ENCODE data around the gene BAZ2B. TPM values are rescaled to one million over a fixed set of nuclear protein-coding genes. Genes with fewer than 3 reads are reported as not detected.

The BAZ2B gene
- polyA plus RNA-seq, 1 donor from 2014 or later, result 150 TPM

GRCh38 chr2:159380685-159381239 lies 235.6 kb downstream of the BAZ2B start:
- H3K4me3 ChIP-seq (ENCODE audit: low read length), result no peak overlapping the region
- H3K27ac ChIP-seq (ENCODE audit: low read length), result no peak overlapping the region
- H4K20me1 ChIP-seq (ENCODE audit: insufficient read depth), result no peaks in the 10 kb centered on the region
- no peak overlapping the region for H3K4me2 ChIP-seq (ENCODE audit: low read length)
- no peaks in the 10 kb centered on the region for H3F3A ChIP-seq (ENCODE audit: insufficient read depth, low read length, poor library complexity, severe bottlenecking)
- H3K9ac ChIP-seq (ENCODE audit: low read length), result no peak overlapping the region
- no peaks in the 10 kb centered on the region for H3K9me3 ChIP-seq (ENCODE audit: low read length)
- no peak overlapping the region for H2AFZ ChIP-seq (ENCODE audit: low read depth, low read length)
- no peaks in the 10 kb centered on the region for H3K79me2 ChIP-seq (replicated peaks; ENCODE audit: insufficient read depth, low read length)
- no peak for TF ChIP-seq EP300 (conservative IDR thresholded peaks at IDR 0.05; ENCODE audit: poor library complexity, severe bottlenecking)
- no peak for TF ChIP-seq MXI1 (conservative IDR thresholded peaks at IDR 0.05; ENCODE audit: poor library complexity, severe bottlenecking)
- TF ChIP-seq CTCF (IDR thresholded peaks at IDR 0.05; ENCODE audit: poor library complexity, severe bottlenecking), result no peak
- TF ChIP-seq EZH2 (IDR thresholded peaks at IDR 0.05; ENCODE audit: borderline replicate concordance, insufficient read depth, low read length, poor library complexity, severe bottlenecking), result no peak
- no peak for TF ChIP-seq SMC3 (conservative IDR thresholded peaks at IDR 0.05; ENCODE audit: poor library complexity)
- TF ChIP-seq TAF1 (IDR thresholded peaks at IDR 0.05; ENCODE audit: low read depth), result no peak
- no peak for TF ChIP-seq REST (IDR thresholded peaks at IDR 0.05; ENCODE audit: borderline replicate concordance)
- no peak for TF ChIP-seq RAD21 (conservative IDR thresholded peaks at IDR 0.05)
- no peak for TF ChIP-seq POLR2AphosphoS5 (IDR thresholded peaks at IDR 0.05)
- H3K9me2 ChIP-seq (ENCODE audit: insufficient read depth, low read length), result no peaks in the 10 kb centered on the region
- H3K27me3 ChIP-seq (ENCODE audit: insufficient read depth, low read depth, low read length), result no peaks in the 10 kb centered on the region
- H3K36me3 ChIP-seq (ENCODE audit: insufficient read depth, low read length), result peaks cover 12% of the 10 kb centered on the region

- TF ChIP-seq POLR2AphosphoS5 (IDR thresholded peaks at IDR 0.05), result no peak
- no peak for TF ChIP-seq TAF1 (IDR thresholded peaks at IDR 0.05; ENCODE audit: low read depth)
- no peak for TF ChIP-seq CTCF (IDR thresholded peaks at IDR 0.05; ENCODE audit: poor library complexity, severe bottlenecking)
- TF ChIP-seq MXI1 (conservative IDR thresholded peaks at IDR 0.05; ENCODE audit: poor library complexity, severe bottlenecking), result no peak
- TF ChIP-seq EZH2 (IDR thresholded peaks at IDR 0.05; ENCODE audit: borderline replicate concordance, insufficient read depth, low read length, poor library complexity, severe bottlenecking), result no peak
- TF ChIP-seq EP300 (conservative IDR thresholded peaks at IDR 0.05; ENCODE audit: poor library complexity, severe bottlenecking), result no peak
- TF ChIP-seq SMC3 (conservative IDR thresholded peaks at IDR 0.05; ENCODE audit: poor library complexity), result no peak
- TF ChIP-seq REST (IDR thresholded peaks at IDR 0.05; ENCODE audit: borderline replicate concordance), result no peak
- TF ChIP-seq RAD21 (conservative IDR thresholded peaks at IDR 0.05), result no peak
- no peaks in the 10 kb centered on the region for H3F3A ChIP-seq (ENCODE audit: insufficient read depth, low read length, poor library complexity, severe bottlenecking)
- peaks cover 6% of the 10 kb centered on the region for H3K36me3 ChIP-seq (ENCODE audit: insufficient read depth, low read length)
- H2AFZ ChIP-seq (ENCODE audit: low read depth, low read length), result no peak overlapping the region
- no peaks in the 10 kb centered on the region for H3K27me3 ChIP-seq (ENCODE audit: insufficient read depth, low read depth, low read length)
- no peaks in the 10 kb centered on the region for H4K20me1 ChIP-seq (ENCODE audit: insufficient read depth)
- H3K9me3 ChIP-seq (ENCODE audit: low read length), result no peaks in the 10 kb centered on the region
- no peak overlapping the region for H3K4me2 ChIP-seq (ENCODE audit: low read length)
- H3K79me2 ChIP-seq (replicated peaks; ENCODE audit: insufficient read depth, low read length), result no peaks in the 10 kb centered on the region
- H3K27ac ChIP-seq (ENCODE audit: low read length), result no peak overlapping the region
- no peaks in the 10 kb centered on the region for H3K9me2 ChIP-seq (ENCODE audit: insufficient read depth, low read length)
- no peak overlapping the region for H3K4me3 ChIP-seq (ENCODE audit: low read length)
- H3K9ac ChIP-seq (ENCODE audit: low read length), result no peak overlapping the region
Measured at GRCh38 chr2:159379181-159379580, 237.2 kb downstream of the BAZ2B start.
